Endodermal cell (in vitro differentiated cells): ENCODE results near the gene FABP2. TPM values are rescaled to one million over a fixed set of nuclear protein-coding genes. Genes with fewer than 3 reads are reported as not detected.
"Not testable (repeated sequence)": the region's sequence is repeated elsewhere in the genome, so short reads cannot be mapped to it uniquely, and the experiment has no call there.

ENCODE experiments used
- DNase-seq: peaks from one replicate; pipeline ENCODE4 v3.0.0-alpha.2; 2017
- H3K27ac ChIP-seq: 2 replicates; pipeline ENCODE4 v1.5.1; 2013; ENCODE audit warnings: mild to moderate bottlenecking, low read depth, low read length, moderate library complexity
- H3K27me3 ChIP-seq: 2 replicates; pipeline ENCODE4 v1.6.1; 2013; ENCODE audit warnings: mild to moderate bottlenecking, low read length, moderate library complexity; ENCODE audit not compliant: insufficient read depth, control insufficient read depth, poor library complexity, severe bottlenecking
- H3K36me3 ChIP-seq: 2 replicates; pipeline ENCODE4 v1.7.0; 2013; ENCODE audit warnings: mild to moderate bottlenecking, low read length, moderate library complexity; ENCODE audit not compliant: control insufficient read depth, insufficient read depth
- H3K4me1 ChIP-seq: one replicate; pipeline ENCODE4 v1.7.0; 2013; ENCODE audit warnings: low read length; ENCODE audit not compliant: control insufficient read depth, insufficient read depth
- H3K4me3 ChIP-seq: 2 replicates; pipeline ENCODE4 v1.5.1; 2013; ENCODE audit warnings: mild to moderate bottlenecking, low read length, moderate library complexity
- H3K9ac ChIP-seq: 2 replicates; pipeline ENCODE4 v1.6.1; 2013; ENCODE audit warnings: mild to moderate bottlenecking, low read length, moderate library complexity; ENCODE audit not compliant: poor library complexity, severe bottlenecking; ENCODE audit errors: extremely low read depth
- H3K9me3 ChIP-seq: 2 replicates; pipeline ENCODE4 v1.6.1; 2013; ENCODE audit warnings: mild to moderate bottlenecking, low read length, moderate library complexity; ENCODE audit not compliant: control insufficient read depth
- H3K27ac Mint-ChIP-seq: 2 replicates; pipeline ENCODE4 v1.8.0; 2020; ENCODE audit warnings: mixed read lengths
- H3K27me3 Mint-ChIP-seq: 2 replicates; pipeline ENCODE4 v1.8.0; 2021; ENCODE audit warnings: mild to moderate bottlenecking, mixed read lengths; ENCODE audit not compliant: insufficient read depth
- H3K36me3 Mint-ChIP-seq: 2 replicates; pipeline ENCODE4 v1.8.0; 2020; ENCODE audit warnings: low read depth, mixed read lengths
- H3K4me1 Mint-ChIP-seq: 2 replicates; pipeline ENCODE4 v1.8.0; 2020; ENCODE audit warnings: mixed read lengths
- H3K4me3 Mint-ChIP-seq: 2 replicates; pipeline ENCODE4 v1.8.0; 2020; ENCODE audit warnings: mild to moderate bottlenecking, moderate library complexity, mixed read lengths
- H3K9me3 Mint-ChIP-seq: 2 replicates; pipeline ENCODE4 v1.8.0; 2020; ENCODE audit warnings: mild to moderate bottlenecking, mixed read lengths
- WGBS, 2 experiments: methylation state at CpG; one replicate each; pipeline versions ENCODE4 v1.1.5 to v1.1.7; 2013; ENCODE audit warnings: missing lambda C conversion rate in 2 of 2, mixed read lengths in 1 of 2; ENCODE audit not compliant: insufficient coverage in 1 of 2, insufficient read length in 1 of 2; 5-methylcytosine and 5-hydroxymethylcytosine counted together
- total RNA-seq, 2 donors: library from RNA; stranded (reverse); fragmentation: NEBNext Ultra II Directional in 1 of 2; extraction: Animal tissue kit (Norgen Biotek cat#: 25700) in 1 of 2; gene quantifications; 2 replicates in 1 of 2; 3 replicates in 1 of 2; pipeline ENCODE4 v1.2.1, GENCODE V29; 2021

Gene FABP2
- total RNA-seq, 2 donors from 2014 or later, result not detected

- not testable (repeated sequence) for H3K27me3 Mint-ChIP-seq, H3K9me3 Mint-ChIP-seq, DNase-seq, H3K27ac ChIP-seq, H3K36me3 Mint-ChIP-seq, H3K4me3 Mint-ChIP-seq, H3K4me1 ChIP-seq, H3K27me3 ChIP-seq, H3K27ac Mint-ChIP-seq, H3K4me1 Mint-ChIP-seq, H3K36me3 ChIP-seq, H3K4me3 ChIP-seq, H3K9me3 ChIP-seq, H3K9ac ChIP-seq
- WGBS, 2 experiments, result 93% methylated on average over 3 of the region's 3 CpGs
Observed at GRCh38 chr4:119362413-119362812, 40.5 kb upstream of the FABP2 start.

- not testable (repeated sequence) for H3K4me1 Mint-ChIP-seq, H3K27me3 ChIP-seq, H3K27ac Mint-ChIP-seq, H3K27ac ChIP-seq, H3K4me3 ChIP-seq, H3K36me3 ChIP-seq, H3K4me3 Mint-ChIP-seq, H3K9me3 ChIP-seq, DNase-seq, H3K9ac ChIP-seq, H3K36me3 Mint-ChIP-seq, H3K27me3 Mint-ChIP-seq, H3K4me1 ChIP-seq, H3K9me3 Mint-ChIP-seq
- 96% methylated on average over 2 of the region's 2 CpGs; no CpG with 5 or more reads in 1 of the 2 experiments for WGBS, 2 experiments
Observed at GRCh38 chr4:119359873-119360272, 37.9 kb upstream of the FABP2 start.

- not testable (repeated sequence) for H3K4me3 Mint-ChIP-seq, H3K36me3 ChIP-seq, H3K27ac Mint-ChIP-seq, DNase-seq, H3K36me3 Mint-ChIP-seq, H3K27ac ChIP-seq, H3K27me3 ChIP-seq, H3K9ac ChIP-seq, H3K4me1 ChIP-seq, H3K27me3 Mint-ChIP-seq, H3K4me3 ChIP-seq, H3K9me3 ChIP-seq, H3K4me1 Mint-ChIP-seq, H3K9me3 Mint-ChIP-seq
- 92% methylated on average over 1 of the region's 1 CpG; no CpG with 5 or more reads in 1 of the 2 experiments for WGBS, 2 experiments
Observed at GRCh38 chr4:119356796-119357195, 34.9 kb upstream of the FABP2 start.

- not testable (repeated sequence) for H3K4me1 Mint-ChIP-seq
Observed at GRCh38 chr4:119356041-119356440, 34.1 kb upstream of the FABP2 start.

GRCh38 chr4:119353364-119353763, 31.4 kb upstream of the FABP2 start:
- not testable (repeated sequence) for H3K27ac Mint-ChIP-seq, H3K36me3 Mint-ChIP-seq, H3K4me3 Mint-ChIP-seq, DNase-seq, H3K9ac ChIP-seq, H3K4me3 ChIP-seq, H3K4me1 Mint-ChIP-seq, H3K36me3 ChIP-seq, H3K4me1 ChIP-seq, H3K27ac ChIP-seq, H3K9me3 Mint-ChIP-seq, H3K27me3 ChIP-seq, H3K9me3 ChIP-seq, H3K27me3 Mint-ChIP-seq
- 85% methylated on average over 2 of the region's 3 CpGs; no CpG with 5 or more reads in 1 of the 2 experiments for WGBS, 2 experiments

More at GRCh38 chr4:119356041-119356440, 34.1 kb upstream of the FABP2 start:
- H3K9ac ChIP-seq, H3K4me1 ChIP-seq, H3K4me3 Mint-ChIP-seq, H3K27me3 ChIP-seq, H3K36me3 Mint-ChIP-seq, H3K36me3 ChIP-seq, DNase-seq, H3K9me3 ChIP-seq, H3K27ac Mint-ChIP-seq, H3K4me3 ChIP-seq, H3K27me3 Mint-ChIP-seq, H3K27ac ChIP-seq, H3K9me3 Mint-ChIP-seq: not testable (repeated sequence)
- no CpG with 5 or more reads among the region's 1 CpG for WGBS, 2 experiments

GRCh38 chr4:119348169-119348568, 26.2 kb upstream of the FABP2 start:
- not testable (repeated sequence) for H3K9me3 ChIP-seq, H3K36me3 Mint-ChIP-seq, H3K27ac ChIP-seq, H3K36me3 ChIP-seq, H3K27me3 ChIP-seq, DNase-seq, H3K4me3 ChIP-seq, H3K27ac Mint-ChIP-seq, H3K4me3 Mint-ChIP-seq, H3K27me3 Mint-ChIP-seq, H3K4me1 Mint-ChIP-seq, H3K9ac ChIP-seq, H3K9me3 Mint-ChIP-seq, H3K4me1 ChIP-seq
- WGBS, 2 experiments, result 50% methylated on average over 1 of the region's 1 CpG; no CpG with 5 or more reads in 1 of the 2 experiments

- no CpG with 5 or more reads among the region's 2 CpGs for WGBS, 2 experiments
- H3K27me3 ChIP-seq, H3K36me3 ChIP-seq, H3K9me3 Mint-ChIP-seq, H3K27ac Mint-ChIP-seq, H3K4me1 ChIP-seq, H3K4me1 Mint-ChIP-seq, DNase-seq, H3K36me3 Mint-ChIP-seq, H3K9me3 ChIP-seq, H3K27me3 Mint-ChIP-seq, H3K4me3 ChIP-seq, H3K27ac ChIP-seq, H3K9ac ChIP-seq, H3K4me3 Mint-ChIP-seq: not testable (repeated sequence)
Observed at GRCh38 chr4:119343293-119343692, 21.4 kb upstream of the FABP2 start.
